Smooth muscle cell (in vitro differentiated cells): ENCODE data around the gene RNF41. TPM values are rescaled to one million over a fixed set of nuclear protein-coding genes. Genes with fewer than 3 reads are reported as not detected.
A peak's percentile ranks its signal among the peaks of the same experiment; 100 is the strongest.

Source experiments
- DNase-seq: peaks from one replicate; lab custom pipeline; 2025; ENCODE audit not compliant: unreplicated experiment; lab: John Stamatoyannopoulos, UW
- H2AFZ ChIP-seq: fragments of 200-600 bp; sonication (generic); 2 replicates; pipeline ENCODE4 v1.6.0; 2016; ENCODE audit warnings: antibody characterized with exemption, low read depth, mild to moderate bottlenecking
- H3F3A ChIP-seq: fragments of 200-600 bp; sonication (generic); 2 replicates; pipeline ENCODE4 v1.6.0; 2017; ENCODE audit warnings: antibody characterized with exemption, low read depth
- H3K27ac ChIP-seq: fragments of 200-600 bp; sonication (generic); 2 replicates; pipeline ENCODE4 v1.5.1; 2016; ENCODE audit warnings: low read depth, mild to moderate bottlenecking
- H3K27me3 ChIP-seq: fragments of 200-600 bp; sonication (generic); 2 replicates; pipeline ENCODE4 v1.6.1; 2016; ENCODE audit warnings: low read depth, mild to moderate bottlenecking
- H3K36me3 ChIP-seq: fragments of 200-600 bp; sonication (generic); 2 replicates; pipeline ENCODE4 v1.5.1; 2016; ENCODE audit warnings: low read depth
- H3K4me1 ChIP-seq: fragments of 200-600 bp; sonication (generic); 2 replicates; pipeline ENCODE4 v1.5.1; 2016; ENCODE audit warnings: low read depth
- H3K4me2 ChIP-seq: fragments of 200-600 bp; sonication (generic); 2 replicates; pipeline ENCODE4 v1.6.0; 2016; ENCODE audit warnings: mild to moderate bottlenecking
- H3K4me3 ChIP-seq: fragments of 200-600 bp; sonication (generic); 2 replicates; pipeline ENCODE4 v1.5.1; 2016; ENCODE audit warnings: mild to moderate bottlenecking
- H3K79me2 ChIP-seq: fragments of 200-600 bp; sonication (generic); 2 replicates; pipeline ENCODE4 v1.6.0; 2016; ENCODE audit warnings: low read depth, mild to moderate bottlenecking
- H3K9ac ChIP-seq: fragments of 200-600 bp; sonication (generic); 2 replicates; pipeline ENCODE4 v1.6.0; 2016; ENCODE audit warnings: low read depth
- H3K9me3 ChIP-seq: fragments of 200-600 bp; sonication (generic); replicated peaks from 2 replicates; pipeline ENCODE4 v1.5.1; 2016; ENCODE audit warnings: low read depth
- H4K20me1 ChIP-seq: fragments of 200-600 bp; sonication (generic); 2 replicates; pipeline ENCODE4 v1.6.0; 2016; ENCODE audit warnings: low read depth
- CTCF ChIP-seq: fragments of 200-600 bp; sonication (generic); IDR thresholded peaks from 2 replicates; pipeline ENCODE4 v1.5.1; 2017; ENCODE audit warnings: borderline replicate concordance, mild to moderate bottlenecking, antibody characterized with exemption; ENCODE audit not compliant: insufficient read depth, poor library complexity, severe bottlenecking
- WGBS: methylation state at CpG from one replicate; pipeline ENCODE4 v1.1.7; 2016; ENCODE audit warnings: low lambda C conversion rate; 5-methylcytosine and 5-hydroxymethylcytosine counted together
- polyA plus RNA-seq: library from polyadenylated mRNA; unstranded; fragments of >200 nt; fragmentation: Nextera tagmentation; extraction: Ambion mirVana; gene quantifications from 2 replicates; pipeline ENCODE4 v1.2.1, GENCODE V29; 2016
- total RNA-seq: library from RNA; depleted of rRNA; stranded (reverse); fragments of >200 nt; gene quantifications from 2 replicates; pipeline ENCODE4 v1.2.3, GENCODE V29; 2014

The RNF41 gene
- total and polyA plus RNA-seq, 2 experiments from 2014 or later = 19.4 to 46.1 TPM

- no peak overlapping the region for H3K9ac ChIP-seq
- H3K9me3 ChIP-seq = no peaks in the 10 kb centered on the region
- no peak overlapping the region for H3K27ac ChIP-seq
- no peaks in the 10 kb centered on the region for H3K79me2 ChIP-seq
- peaks cover 4% of the 10 kb centered on the region for H3F3A ChIP-seq
- no peaks in the 10 kb centered on the region for H3K4me1 ChIP-seq
- H4K20me1 ChIP-seq = peaks cover 24% of the 10 kb centered on the region
- DNase-seq = no peak
- H3K36me3 ChIP-seq = no peaks in the 10 kb centered on the region
- WGBS = 90% methylated on average over 16 of the region's 16 CpGs
- H3K27me3 ChIP-seq = no peaks in the 10 kb centered on the region
- no peak overlapping the region for H2AFZ ChIP-seq
- no peak overlapping the region for H3K4me3 ChIP-seq
- no peak for TF ChIP-seq CTCF
- H3K4me2 ChIP-seq = no peak overlapping the region
Measured at GRCh38 chr12:56234746-56235436, 13.2 kb upstream of the RNF41 start.

GRCh38 chr12:56231184-56231582, 9.5 kb upstream of the RNF41 start:
- no peak for DNase-seq
- Histone ChIP-seq H3F3A (peaks cover 4% of the 10 kb centered on the region), H3K9me3 (no peaks in the 10 kb centered on the region), H3K9ac (no peak overlapping the region), H3K79me2 (no peaks in the 10 kb centered on the region), H3K4me2 (no peak overlapping the region), H2AFZ (no peak overlapping the region), H3K27me3 (no peaks in the 10 kb centered on the region), H4K20me1 (no peaks in the 10 kb centered on the region), H3K4me3 (peak overlapping the region; percentile 24), H3K36me3 (no peaks in the 10 kb centered on the region), H3K4me1 (no peaks in the 10 kb centered on the region), H3K27ac (no peak overlapping the region)
- TF ChIP-seq CTCF = no peak
- WGBS = 83% methylated on average over 11 of the region's 11 CpGs

- TF ChIP-seq CTCF = no peak
- peaks cover 4% of the 10 kb centered on the region for H3F3A ChIP-seq
- no peak overlapping the region for H3K9ac ChIP-seq
Measured at GRCh38 chr12:56230432-56231183, 8.9 kb upstream of the RNF41 start.

More at GRCh38 chr12:56230432-56231183, 8.9 kb upstream of the RNF41 start:
- Histone ChIP-seq H2AFZ (no peak overlapping the region), H3K4me3 (peak overlapping the region; percentile 24), H3K4me1 (no peaks in the 10 kb centered on the region), H3K36me3 (no peaks in the 10 kb centered on the region), H3K79me2 (no peaks in the 10 kb centered on the region), H3K9me3 (no peaks in the 10 kb centered on the region), H4K20me1 (no peaks in the 10 kb centered on the region), H3K4me2 (no peak overlapping the region), H3K27me3 (no peaks in the 10 kb centered on the region), H3K27ac (no peak overlapping the region)
- DNase-seq = no peak
- WGBS = 75% methylated on average over 8 of the region's 8 CpGs
